Measurements from ENCODE around the gene ARHGEF11.

The ARHGEF11 gene

GRCh38 chr1:156895927-156896326 lies 149.6 kb downstream of the ARHGEF11 start:
- TF ChIP-seq ZFX (IDR thresholded peaks at IDR 0.05; ENCODE audit: borderline replicate concordance) (no peak), CTCF (IDR thresholded peaks at IDR 0.05) (no peak)
- H3K27ac ChIP-seq, result no peak overlapping the region

GRCh38 chr1:156895455-156895812 lies 150.1 kb downstream of the ARHGEF11 start:
- TF ChIP-seq ZFX (IDR thresholded peaks at IDR 0.05; ENCODE audit: borderline replicate concordance) (no peak), CTCF (IDR thresholded peaks at IDR 0.05) (no peak)
- H3K27ac ChIP-seq, result no peak overlapping the region

- TF ChIP-seq ZFX (IDR thresholded peaks at IDR 0.05; ENCODE audit: borderline replicate concordance), result no peak
- TF ChIP-seq CTCF (IDR thresholded peaks at IDR 0.05), result no peak
- no peak overlapping the region for H3K27ac ChIP-seq
Measured at GRCh38 chr1:156894711-156895454, 150.7 kb downstream of the ARHGEF11 start.

- no peak overlapping the region for H3K27ac ChIP-seq
- no peak for TF ChIP-seq ZFX (IDR thresholded peaks at IDR 0.05; ENCODE audit: borderline replicate concordance)
- no peak for TF ChIP-seq CTCF (IDR thresholded peaks at IDR 0.05)
Measured at GRCh38 chr1:156894001-156894400, 151.5 kb downstream of the ARHGEF11 start.

- H3K27ac ChIP-seq, result no peak within 1 kb of the TSS
- TF ChIP-seq CTCF (IDR thresholded peaks at IDR 0.05) (no peak), ZFX (IDR thresholded peaks at IDR 0.05; ENCODE audit: borderline replicate concordance) (no peak)
Measured at GRCh38 chr1:156893048-156893953, 152.2 kb downstream of the ARHGEF11 start, which contains the start of gene PEAR1. Gene PEAR1 (plus strand): TSS chr1:156893718. CDS start chr1:156903927, 10,209 bp downstream.

GRCh38 chr1:156892190-156893047 lies 153.1 kb downstream of the ARHGEF11 start:
- no peak overlapping the region for H3K27ac ChIP-seq
- TF ChIP-seq CTCF (IDR thresholded peaks at IDR 0.05), result peak; percentile 100
- TF ChIP-seq ZFX (IDR thresholded peaks at IDR 0.05; ENCODE audit: borderline replicate concordance), result no peak

All from 22Rv1 (cell line).